OCI-LY1 (cell line): ENCODE data around the gene ELAVL1.

ENCODE experiments used
- EZH2 ChIP-seq: fragments of 200-600 bp; sonication (generic), shearing (Covaris generic); IDR thresholded peaks from 2 replicates; pipeline ENCODE4 v1.8.0; 2017; ENCODE audit warnings: borderline replicate concordance, mixed run types, mild to moderate bottlenecking, antibody characterized with exemption, low read length, moderate library complexity, mixed read lengths
- TF ChIP-seq, protein P1 (sequence below): fragments of 200-600 bp; sonication (generic), shearing (Covaris generic); IDR thresholded peaks from 2 replicates; pipeline ENCODE4 v1.5.1; 2017; ENCODE audit warnings: mild to moderate bottlenecking, antibody characterized with exemption, low read length, moderate library complexity, mixed read lengths

DNA sequence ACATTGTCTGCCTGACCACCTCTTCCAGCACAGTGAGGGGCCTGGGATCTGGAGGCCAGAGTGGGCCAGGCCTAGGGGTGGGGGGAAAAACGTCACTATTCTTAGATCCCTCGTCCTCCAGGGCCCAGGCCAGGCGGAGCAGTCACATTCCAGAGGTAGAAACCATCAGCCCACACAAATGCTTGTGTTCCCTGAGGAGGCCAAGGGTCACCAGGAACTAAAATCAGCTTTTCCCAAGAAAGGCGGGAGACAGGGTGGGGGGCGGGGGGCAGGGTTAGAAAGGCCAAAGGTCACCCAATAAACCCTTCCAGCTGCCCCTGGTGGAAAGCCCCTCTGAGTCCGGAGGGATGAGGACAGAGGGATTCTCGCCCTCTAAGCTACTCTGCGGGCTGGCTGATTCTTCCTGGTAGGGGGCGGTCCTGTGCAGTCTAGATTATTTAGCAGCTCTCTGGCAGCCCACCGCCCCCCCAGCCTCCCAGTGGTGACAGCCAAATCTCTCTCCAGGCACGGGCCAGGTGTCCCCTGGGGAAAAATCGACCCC lies 23.6 kb upstream of the ELAVL1 start:
- TF ChIP-seq, protein P1, sequence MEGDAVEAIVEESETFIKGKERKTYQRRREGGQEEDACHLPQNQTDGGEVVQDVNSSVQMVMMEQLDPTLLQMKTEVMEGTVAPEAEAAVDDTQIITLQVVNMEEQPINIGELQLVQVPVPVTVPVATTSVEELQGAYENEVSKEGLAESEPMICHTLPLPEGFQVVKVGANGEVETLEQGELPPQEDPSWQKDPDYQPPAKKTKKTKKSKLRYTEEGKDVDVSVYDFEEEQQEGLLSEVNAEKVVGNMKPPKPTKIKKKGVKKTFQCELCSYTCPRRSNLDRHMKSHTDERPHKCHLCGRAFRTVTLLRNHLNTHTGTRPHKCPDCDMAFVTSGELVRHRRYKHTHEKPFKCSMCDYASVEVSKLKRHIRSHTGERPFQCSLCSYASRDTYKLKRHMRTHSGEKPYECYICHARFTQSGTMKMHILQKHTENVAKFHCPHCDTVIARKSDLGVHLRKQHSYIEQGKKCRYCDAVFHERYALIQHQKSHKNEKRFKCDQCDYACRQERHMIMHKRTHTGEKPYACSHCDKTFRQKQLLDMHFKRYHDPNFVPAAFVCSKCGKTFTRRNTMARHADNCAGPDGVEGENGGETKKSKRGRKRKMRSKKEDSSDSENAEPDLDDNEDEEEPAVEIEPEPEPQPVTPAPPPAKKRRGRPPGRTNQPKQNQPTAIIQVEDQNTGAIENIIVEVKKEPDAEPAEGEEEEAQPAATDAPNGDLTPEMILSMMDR = no peak
- TF ChIP-seq EZH2 = no peak
